ENCODE measurements around the gene WAPL.
"Not testable (repeated sequence)": the region's sequence is repeated elsewhere in the genome, so short reads cannot be mapped to it uniquely, and the experiment has no call there.

The WAPL gene

DNA sequence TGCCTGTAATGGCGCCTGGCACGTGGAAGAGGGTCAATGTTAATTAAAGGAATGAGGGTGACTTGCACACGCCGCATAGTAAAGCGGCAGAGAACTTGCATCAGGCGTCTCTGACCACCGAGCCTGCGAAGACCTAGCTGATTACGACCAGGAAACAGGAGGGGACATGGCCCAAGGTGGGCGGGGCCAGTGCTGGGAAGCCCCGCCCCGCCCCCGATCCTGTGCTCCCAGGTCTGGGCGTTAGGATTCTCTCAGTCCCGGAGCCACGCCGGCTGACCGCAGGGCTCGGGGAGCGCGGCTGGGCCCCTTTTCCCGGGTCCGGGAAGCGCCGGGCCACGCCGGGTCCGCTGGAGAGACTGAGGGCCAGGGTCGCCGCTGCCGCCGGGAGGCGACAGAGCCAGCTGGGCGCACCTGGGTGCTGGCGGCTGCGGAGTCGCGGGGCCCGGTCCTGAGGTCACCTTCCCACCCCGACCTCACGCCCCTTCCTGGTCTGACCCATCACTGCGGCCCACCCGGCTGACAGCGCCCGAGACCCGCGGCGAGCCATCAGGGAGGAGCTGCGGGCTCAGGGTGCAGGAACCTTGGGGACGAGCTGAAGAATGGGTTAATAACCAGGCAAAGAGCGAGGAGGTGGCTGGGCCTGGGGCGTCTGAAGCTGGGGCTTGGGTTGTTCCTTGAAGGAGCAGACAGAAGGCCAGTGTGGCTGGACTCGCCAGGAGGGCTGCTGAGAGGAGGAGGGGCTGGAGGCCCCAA, 132.0 kb downstream of the WAPL start:
- DNase-seq (ENCODE audit: insufficient read length, low spot score) (no peak), FAIRE-seq (no peak)
- TF ChIP-seq POLR2A (IDR thresholded peaks at IDR 0.05; ENCODE audit: low read depth, low read length): no peak

DNA sequence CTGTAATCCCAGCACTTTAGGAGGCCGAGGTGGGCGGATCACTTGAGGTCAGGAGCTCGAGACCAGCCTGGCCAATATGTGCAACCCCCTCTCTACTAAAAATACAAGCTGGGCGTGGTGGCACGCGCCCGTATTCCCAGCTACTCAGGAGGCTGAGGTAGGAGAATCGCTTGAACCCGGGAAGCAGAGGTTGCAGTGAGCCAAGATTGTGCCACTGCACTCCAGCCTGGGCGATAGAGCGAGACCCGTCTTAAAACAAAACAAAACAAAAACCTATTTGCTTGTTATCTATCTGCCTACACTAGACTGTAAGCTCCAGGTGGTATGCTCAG, 132.5 kb downstream of the WAPL start:
- FAIRE-seq: not testable (repeated sequence)

DNA sequence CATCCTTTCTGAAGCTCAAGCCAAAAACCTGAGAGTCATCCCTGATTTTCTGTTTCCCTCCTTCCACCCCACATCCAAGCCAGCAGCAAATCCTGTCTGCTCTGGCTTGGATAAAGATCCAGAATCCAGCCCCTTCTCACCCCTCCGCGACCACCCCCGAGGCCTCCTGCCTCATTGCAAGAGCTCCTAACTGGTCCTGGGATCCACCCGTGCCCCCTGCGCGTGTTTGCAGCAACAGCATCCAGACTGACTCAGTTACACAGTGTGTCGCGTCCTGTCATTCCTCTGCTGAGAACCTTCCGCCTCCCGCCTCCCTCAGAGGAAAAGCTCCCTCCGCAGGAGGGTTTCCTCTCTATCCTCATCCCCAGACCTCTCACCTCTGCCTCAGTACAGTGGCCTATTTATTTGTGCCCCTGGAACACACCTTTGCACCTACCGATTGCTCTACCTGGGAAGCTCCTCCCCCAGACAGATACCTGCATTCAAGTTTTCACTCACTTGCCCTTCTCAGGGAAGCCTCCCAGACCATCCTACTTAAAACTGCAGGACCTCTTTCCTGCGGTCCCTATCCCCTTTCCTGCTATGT, 133.4 kb downstream of the WAPL start:
- no peak for TF ChIP-seq POLR2A (IDR thresholded peaks at IDR 0.05; ENCODE audit: low read depth, low read length)
- no peak for DNase-seq (ENCODE audit: insufficient read length, low spot score)
- no peak for FAIRE-seq

More for the DNA sequence above, 132.5 kb downstream of the WAPL start:
- DNase-seq (ENCODE audit: insufficient read length, low spot score): not testable (repeated sequence)

DNA sequence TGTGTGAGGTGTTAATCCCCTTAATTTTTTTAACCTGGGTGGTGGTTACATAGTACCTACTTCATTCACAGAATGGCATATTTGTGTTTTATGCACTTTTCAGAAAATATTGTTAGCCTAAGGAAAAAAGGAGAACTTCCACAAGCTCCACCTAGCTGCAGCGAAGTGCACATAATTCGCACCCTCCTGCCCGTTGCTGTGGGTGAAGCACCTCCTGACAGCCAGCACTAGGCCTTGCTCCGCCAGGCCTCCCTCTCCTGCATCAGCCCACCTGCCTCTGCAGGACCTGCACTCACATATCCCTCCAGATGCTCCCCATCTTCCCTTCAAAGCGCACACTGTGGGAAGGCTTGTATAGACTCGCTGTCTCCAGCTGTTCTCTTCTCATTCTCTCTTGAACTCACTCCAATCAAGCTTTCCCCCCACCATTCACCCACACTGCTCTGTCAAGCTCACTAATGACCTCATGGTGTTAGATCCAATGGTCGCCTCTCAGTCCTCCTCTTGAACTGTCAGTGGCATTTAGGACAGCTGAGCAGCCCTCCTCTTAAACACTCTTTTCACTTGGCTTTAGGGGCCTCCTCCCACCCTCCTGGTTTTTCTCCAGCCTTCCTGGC, 134.3 kb downstream of the WAPL start:
- DNase-seq (ENCODE audit: insufficient read length, low spot score): no peak
- no peak for FAIRE-seq
- TF ChIP-seq POLR2A (IDR thresholded peaks at IDR 0.05; ENCODE audit: low read depth, low read length): no peak

DNA sequence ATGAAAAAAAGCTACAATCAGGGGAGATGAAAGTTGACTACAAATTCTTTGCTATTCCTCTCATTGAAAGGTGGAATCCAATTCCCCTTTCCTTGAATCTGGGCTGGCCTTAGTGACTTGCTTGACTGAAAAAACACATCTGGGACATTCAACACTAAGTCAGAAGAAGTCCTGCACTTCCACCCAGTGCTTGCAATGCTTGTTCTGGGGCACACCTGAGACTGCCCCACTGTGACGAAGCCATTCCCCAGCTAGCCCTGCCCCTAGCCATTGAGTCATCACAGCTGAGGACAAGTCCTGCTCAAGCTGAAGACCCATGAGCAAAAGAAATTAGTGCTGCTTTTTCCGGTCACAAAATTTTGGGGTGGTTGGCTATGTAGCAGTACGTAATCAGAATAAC, 135.8 kb downstream of the WAPL start:
- peak; percentile 11 for FAIRE-seq
- TF ChIP-seq POLR2A (IDR thresholded peaks at IDR 0.05; ENCODE audit: low read depth, low read length): no peak
- no peak for DNase-seq (ENCODE audit: insufficient read length, low spot score)
